Measurements from ENCODE around the gene PARVG.

GRCh38 chr22:44217346-44217745 is 36.6 kb downstream of the PARVG start:
- TF ChIP-seq CTCF (conservative IDR thresholded peaks at IDR 0.05; ENCODE audit: low read depth, low read length) (no peak), EZH2 (IDR thresholded peaks at IDR 0.05; ENCODE audit: borderline replicate concordance, low read depth, low read length, poor library complexity, severe bottlenecking) (no peak)

All from A673 (cell line).